K562 (cell line): ENCODE measurements around the gene RASGRP4.

Experiments
- EZH2 ChIP-seq: IDR thresholded peaks from 2 replicates; pipeline ENCODE4 v1.6.1; 2012; ENCODE audit warnings: low read depth, mild to moderate bottlenecking, inconsistent platforms, low read length, borderline replicate concordance
- KLF16 ChIP-seq: IDR thresholded peaks from 2 replicates; pipeline ENCODE4 v1.6.1; 2016; ENCODE audit warnings: antibody characterized with exemption
- MAX ChIP-seq: sonication (generic); formaldehyde crosslinking; IDR thresholded peaks from 2 replicates; pipeline ENCODE4 v1.9.0; 2022; ENCODE audit warnings: mild to moderate bottlenecking, missing genetic modification reagents
- POLR2A ChIP-seq: fragments of 450-650 bp; conservative IDR thresholded peaks from 2 replicates; pipeline ENCODE4 v1.6.1; 2016

- TF ChIP-seq POLR2A (no peak), KLF16 (no peak), MAX (CRISPR knock-in tag) (no peak), EZH2 (no peak)
Observed at GRCh38 chr19:38425810-38426466, at the start of gene RASGRP4.
